Measurements from ENCODE around the gene DOCK4.

Gene DOCK4

GRCh38 chr7:111771638-111772037 is 434.6 kb downstream of the DOCK4 start:
- no peak for TF ChIP-seq TAF1 (IDR thresholded peaks at IDR 0.05; ENCODE audit: low read depth)
- TF ChIP-seq ZBTB7A (IDR thresholded peaks at IDR 0.05; ENCODE audit: low read depth) = no peak
- no peak for TF ChIP-seq EGR1 (IDR thresholded peaks at IDR 0.05)
- no peak for TF ChIP-seq USF1 (IDR thresholded peaks at IDR 0.05)
- TF ChIP-seq MAX (IDR thresholded peaks at IDR 0.05) = no peak
- TF ChIP-seq TEAD4 (IDR thresholded peaks at IDR 0.05) = no peak
- no peak for TF ChIP-seq FOXM1 (IDR thresholded peaks at IDR 0.05; ENCODE audit: borderline replicate concordance, low read depth)

- TF ChIP-seq EP300 (IDR thresholded peaks at IDR 0.05; ENCODE audit: borderline replicate concordance) (no peak), ZBTB7A (IDR thresholded peaks at IDR 0.05; ENCODE audit: low read depth) (no peak), USF1 (IDR thresholded peaks at IDR 0.05) (no peak), FOXM1 (IDR thresholded peaks at IDR 0.05; ENCODE audit: borderline replicate concordance, low read depth) (no peak), YY1 (IDR thresholded peaks at IDR 0.05; ENCODE audit: low read depth) (no peak), MAX (IDR thresholded peaks at IDR 0.05) (no peak), TCF12 (IDR thresholded peaks at IDR 0.05; ENCODE audit: low read depth) (no peak), CREB1 (IDR thresholded peaks at IDR 0.05; ENCODE audit: low read depth) (no peak), CEBPB (IDR thresholded peaks at IDR 0.05) (no peak), TAF1 (IDR thresholded peaks at IDR 0.05; ENCODE audit: low read depth) (no peak), RAD21 (IDR thresholded peaks at IDR 0.05; ENCODE audit: low read depth) (no peak), TEAD4 (IDR thresholded peaks at IDR 0.05) (no peak), EGR1 (IDR thresholded peaks at IDR 0.05) (no peak), NFIC (IDR thresholded peaks at IDR 0.05) (no peak), REST (IDR thresholded peaks at IDR 0.05; ENCODE audit: low read depth) (no peak)
Measured at GRCh38 chr7:111770116-111770515, 436.1 kb downstream of the DOCK4 start.

GRCh38 chr7:111765751-111766643 is 440.2 kb downstream of the DOCK4 start:
- no peak for TF ChIP-seq TCF12 (IDR thresholded peaks at IDR 0.05; ENCODE audit: low read depth)
- TF ChIP-seq RAD21 (IDR thresholded peaks at IDR 0.05; ENCODE audit: low read depth) = no peak
- no peak for TF ChIP-seq EGR1 (IDR thresholded peaks at IDR 0.05)
- TF ChIP-seq EP300 (IDR thresholded peaks at IDR 0.05; ENCODE audit: borderline replicate concordance) = no peak

- peak; percentile 67 for TF ChIP-seq RAD21 (IDR thresholded peaks at IDR 0.05; ENCODE audit: low read depth)
- no peak for TF ChIP-seq TEAD4 (IDR thresholded peaks at IDR 0.05)
- no peak for TF ChIP-seq ZBTB7A (IDR thresholded peaks at IDR 0.05; ENCODE audit: low read depth)
Measured at GRCh38 chr7:111763221-111763801, 442.9 kb downstream of the DOCK4 start.

GRCh38 chr7:111762799-111763198 is 443.4 kb downstream of the DOCK4 start:
- TF ChIP-seq FOXM1 (IDR thresholded peaks at IDR 0.05; ENCODE audit: borderline replicate concordance, low read depth) (no peak), REST (IDR thresholded peaks at IDR 0.05; ENCODE audit: low read depth) (no peak), TEAD4 (IDR thresholded peaks at IDR 0.05) (no peak), RAD21 (IDR thresholded peaks at IDR 0.05; ENCODE audit: low read depth) (no peak), TAF1 (IDR thresholded peaks at IDR 0.05; ENCODE audit: low read depth) (no peak), TCF12 (IDR thresholded peaks at IDR 0.05; ENCODE audit: low read depth) (no peak), EP300 (IDR thresholded peaks at IDR 0.05; ENCODE audit: borderline replicate concordance) (no peak), ZBTB7A (IDR thresholded peaks at IDR 0.05; ENCODE audit: low read depth) (no peak), NFIC (IDR thresholded peaks at IDR 0.05) (no peak), YY1 (IDR thresholded peaks at IDR 0.05; ENCODE audit: low read depth) (no peak), CREB1 (IDR thresholded peaks at IDR 0.05; ENCODE audit: low read depth) (no peak), CEBPB (IDR thresholded peaks at IDR 0.05) (no peak)

GRCh38 chr7:111762211-111762610 is 444.0 kb downstream of the DOCK4 start:
- TF ChIP-seq NFIC (IDR thresholded peaks at IDR 0.05) = no peak
